ENCODE results near the gene CCDC30.

CCDC30 gene

GRCh38 chr1:42531043-42531442, 68.0 kb downstream of the CCDC30 start:
- no peak for DNase-seq (ENCODE audit: low read depth)
- no peak overlapping the region for H3K4me3 ChIP-seq (ENCODE audit: low read depth, low read length)
- no peak for TF ChIP-seq CTCF (IDR thresholded peaks at IDR 0.05; ENCODE audit: low read depth, low read length, missing control alignments)
- in situ Hi-C loops (cut with HindIII; ENCODE audit: low sequenced_read_pairs), result no loop called here

- no peak for TF ChIP-seq CTCF (IDR thresholded peaks at IDR 0.05; ENCODE audit: low read depth, low read length, missing control alignments)
- in situ Hi-C loops (cut with HindIII; ENCODE audit: low sequenced_read_pairs), result no loop called here
- no peak for DNase-seq (ENCODE audit: low read depth)
- no peak overlapping the region for H3K4me3 ChIP-seq (ENCODE audit: low read depth, low read length)
These were observed 70.2 kb downstream of the CCDC30 start for GRCh38 chr1:42533101-42533863.

DNA sequence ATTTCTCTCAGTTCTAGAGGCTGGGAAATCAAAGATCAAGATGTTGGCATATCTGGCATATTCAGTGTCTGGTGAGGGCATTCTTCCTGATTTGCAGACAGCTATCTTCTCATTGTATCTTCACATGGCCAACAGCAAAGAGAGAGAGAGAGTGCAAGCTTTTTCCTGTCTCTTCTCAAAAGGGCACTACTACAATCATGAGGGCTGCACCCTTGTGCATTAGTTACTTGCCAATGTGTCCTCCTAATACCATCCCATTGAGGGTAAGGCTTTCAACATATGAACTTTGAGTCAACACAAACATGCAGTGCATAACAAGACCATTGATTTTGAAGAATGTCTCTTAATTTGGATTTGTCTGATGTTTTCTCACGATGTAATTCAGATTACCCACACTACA, 78.0 kb downstream of the CCDC30 start:
- no peak for DNase-seq (ENCODE audit: low read depth)
- H3K4me3 ChIP-seq (ENCODE audit: low read depth, low read length), result no peak overlapping the region
- TF ChIP-seq CTCF (IDR thresholded peaks at IDR 0.05; ENCODE audit: low read depth, low read length, missing control alignments), result no peak
- in situ Hi-C loops (cut with HindIII; ENCODE audit: low sequenced_read_pairs), result no loop called here

DNA sequence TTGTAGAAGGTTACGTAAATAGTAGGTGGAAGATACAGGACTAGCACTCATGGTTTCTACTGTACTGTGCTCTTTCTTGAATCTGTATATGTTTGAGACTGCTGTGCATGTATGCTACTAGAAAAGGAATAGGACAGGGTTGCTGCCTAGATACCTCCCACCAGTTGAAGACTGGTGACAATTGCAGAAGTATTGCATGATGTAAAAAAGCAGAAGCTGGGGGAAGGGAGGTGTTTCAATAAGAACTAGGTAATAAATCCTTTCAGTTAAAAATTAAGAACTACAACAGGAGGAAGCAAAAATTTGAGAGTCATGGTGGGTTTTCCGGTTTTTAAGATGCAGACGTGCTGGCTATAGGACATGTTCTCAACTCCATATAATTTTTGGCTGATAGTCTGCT, 88.1 kb downstream of the CCDC30 start:
- no peak for DNase-seq (ENCODE audit: low read depth)
- no peak for TF ChIP-seq CTCF (IDR thresholded peaks at IDR 0.05; ENCODE audit: low read depth, low read length, missing control alignments)
- in situ Hi-C loops (cut with HindIII; ENCODE audit: low sequenced_read_pairs), result no loop called here
- no peak overlapping the region for H3K4me3 ChIP-seq (ENCODE audit: low read depth, low read length)

DNA sequence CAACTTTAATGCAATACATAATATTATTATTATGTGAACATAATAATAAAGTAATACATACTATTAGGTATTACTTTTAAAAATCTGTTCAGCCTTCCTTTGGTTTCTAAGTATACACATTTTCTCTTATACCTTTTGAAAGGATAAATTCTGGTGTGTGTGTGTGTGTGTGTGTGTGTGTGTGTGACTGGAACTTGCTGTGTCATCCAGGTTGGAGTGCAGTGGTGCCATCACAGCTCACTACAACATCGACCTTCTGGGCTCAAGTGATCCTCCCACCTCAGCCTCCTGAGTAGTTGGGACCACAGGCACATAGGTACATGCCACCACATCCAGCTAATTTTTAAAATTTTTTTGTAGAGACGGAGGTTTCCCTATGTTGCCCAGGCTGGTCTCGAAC, 88.5 kb downstream of the CCDC30 start:
- no peak for DNase-seq (ENCODE audit: low read depth)
- in situ Hi-C loops (cut with HindIII; ENCODE audit: low sequenced_read_pairs), result no loop called here

GRCh38 chr1:42552636-42553035, 89.5 kb downstream of the CCDC30 start:
- in situ Hi-C loops (cut with HindIII; ENCODE audit: low sequenced_read_pairs), result no loop called here

More for the DNA sequence above, 88.5 kb downstream of the CCDC30 start:
- H3K4me3 ChIP-seq (ENCODE audit: low read depth, low read length), result no peak overlapping the region
- no peak for TF ChIP-seq CTCF (IDR thresholded peaks at IDR 0.05; ENCODE audit: low read depth, low read length, missing control alignments)

More at GRCh38 chr1:42552636-42553035, 89.5 kb downstream of the CCDC30 start:
- no peak for TF ChIP-seq CTCF (IDR thresholded peaks at IDR 0.05; ENCODE audit: low read depth, low read length, missing control alignments)
- H3K4me3 ChIP-seq (ENCODE audit: low read depth, low read length), result no peak overlapping the region
- DNase-seq (ENCODE audit: low read depth), result no peak

Measured in astrocyte of the cerebellum (primary cell).